CD4-positive, alpha-beta T cell treated with Interleukin-21 for 1 hour (primary cell): ENCODE results near the gene L3MBTL1.
A peak's percentile ranks its signal among the peaks of the same experiment; 100 is the strongest.

Experiments
- DNase-seq: peaks from one replicate; pipeline ENCODE4 v3.0.0-alpha.2; 2020

The L3MBTL1 gene

GRCh38 chr20:43508106-43508505 is 609 bp downstream of the L3MBTL1 start:
- no peak for DNase-seq

GRCh38 chr20:43508604-43509040 is 1.1 kb downstream of the L3MBTL1 start:
- no peak for DNase-seq

GRCh38 chr20:43511879-43512278 is 4.4 kb downstream of the L3MBTL1 start:
- no peak for DNase-seq

- DNase-seq = no peak
These were observed 6.0 kb downstream of the L3MBTL1 start for GRCh38 chr20:43513372-43513930.

GRCh38 chr20:43513931-43514647 is 6.6 kb downstream of the L3MBTL1 start:
- peak; percentile 97 for DNase-seq

- no peak for DNase-seq
These were observed 7.1 kb downstream of the L3MBTL1 start for GRCh38 chr20:43514648-43514999.

GRCh38 chr20:43515628-43516027 is 8.1 kb downstream of the L3MBTL1 start:
- no peak for DNase-seq

GRCh38 chr20:43516251-43516824 is 8.8 kb downstream of the L3MBTL1 start:
- no peak for DNase-seq

GRCh38 chr20:43520074-43520630 is 12.7 kb downstream of the L3MBTL1 start:
- no peak for DNase-seq

GRCh38 chr20:43525021-43525420 is 17.5 kb downstream of the L3MBTL1 start:
- no peak for DNase-seq

- DNase-seq = no peak
These were observed 20.9 kb downstream of the L3MBTL1 start for GRCh38 chr20:43528258-43528875.

- DNase-seq = no peak
These were observed 21.6 kb downstream of the L3MBTL1 start for GRCh38 chr20:43529051-43529450.

- DNase-seq = no peak
These were observed 22.1 kb downstream of the L3MBTL1 start for GRCh38 chr20:43529457-43530153.

- no peak for DNase-seq
These were observed 23.0 kb downstream of the L3MBTL1 start for GRCh38 chr20:43530321-43531090.

GRCh38 chr20:43531091-43531443 is 23.6 kb downstream of the L3MBTL1 start:
- no peak for DNase-seq

GRCh38 chr20:43532416-43533055 is 25.0 kb downstream of the L3MBTL1 start:
- no peak for DNase-seq

GRCh38 chr20:43533060-43533459 is 25.6 kb downstream of the L3MBTL1 start:
- DNase-seq = no peak

GRCh38 chr20:43534016-43534415 is 26.5 kb downstream of the L3MBTL1 start:
- DNase-seq = no peak

GRCh38 chr20:43534791-43535350 is 27.4 kb downstream of the L3MBTL1 start:
- no peak for DNase-seq

GRCh38 chr20:43535370-43536004 is 28.0 kb downstream of the L3MBTL1 start:
- DNase-seq = no peak
